ENCODE data around the gene ADORA1.

GRCh38 chr1:203201516-203202205 is 74.1 kb downstream of the ADORA1 start:
- TF ChIP-seq TAF1 (IDR thresholded peaks at IDR 0.05; ENCODE audit: borderline replicate concordance, low read depth, low read length) (no peak), POLR2A (IDR thresholded peaks at IDR 0.05; ENCODE audit: low read depth, low read length) (no peak), POLR2AphosphoS5 (IDR thresholded peaks at IDR 0.05; ENCODE audit: low read depth, low read length) (no peak)
